ENCODE results near the gene DTD1. TPM values are rescaled to one million over a fixed set of nuclear protein-coding genes. Genes with fewer than 3 reads are reported as not detected.

The DTD1 gene
- total RNA-seq: 29.3 and 31.2 TPM in 2 replicates

GRCh38 chr20:18587665-18588573, at the start of gene DTD1:
TSS of gene DTD1 (plus strand) at chr20:18588054. CDS start at chr20:18588073, 19 bp downstream.

DNA sequence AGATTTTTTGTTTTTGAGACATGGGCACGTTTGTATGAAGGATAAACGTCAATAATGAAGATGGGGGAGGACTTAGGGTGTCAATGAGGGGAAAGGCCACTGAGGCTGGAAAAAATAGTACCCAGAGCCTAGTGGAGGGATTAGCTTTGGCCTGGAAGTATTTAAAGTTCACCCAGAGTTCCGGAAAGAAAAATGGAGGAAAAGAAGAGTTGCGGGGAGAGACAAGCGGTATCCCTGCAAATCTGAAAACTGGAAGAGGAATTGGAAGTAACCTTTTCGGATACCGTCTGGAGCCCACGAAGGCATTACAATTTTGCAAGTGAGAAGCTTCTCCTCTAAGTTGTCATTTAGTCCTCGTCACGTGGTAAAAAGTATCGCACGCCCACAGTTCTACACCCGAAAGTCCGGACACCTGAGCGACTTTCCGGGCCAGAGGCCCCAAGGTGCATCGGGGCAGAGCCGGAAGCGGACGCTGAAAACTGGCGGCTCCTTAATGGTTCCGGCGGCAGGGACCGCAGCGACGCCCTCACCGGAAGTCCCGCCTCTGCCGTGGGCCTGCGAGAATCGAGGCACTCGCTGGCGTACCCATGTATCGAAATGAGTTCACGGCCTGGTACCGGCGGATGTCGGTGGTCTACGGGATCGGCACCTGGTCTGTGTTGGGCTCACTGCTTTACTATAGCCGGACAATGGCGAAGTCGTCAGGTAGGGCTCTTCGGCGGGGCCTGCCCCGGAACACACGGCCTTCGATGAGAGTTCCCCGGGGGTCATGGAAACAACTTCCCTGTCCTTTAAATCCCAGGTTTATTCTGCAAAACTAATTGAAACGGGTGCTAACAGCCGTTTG, 20.7 kb upstream of the DTD1 start, which contains the start of gene SMIM26:
TSS of gene SMIM26 (plus strand) at position 541 of the 847 bp plus-strand sequence. CDS start at position 588, 47 bp downstream.

DNA sequence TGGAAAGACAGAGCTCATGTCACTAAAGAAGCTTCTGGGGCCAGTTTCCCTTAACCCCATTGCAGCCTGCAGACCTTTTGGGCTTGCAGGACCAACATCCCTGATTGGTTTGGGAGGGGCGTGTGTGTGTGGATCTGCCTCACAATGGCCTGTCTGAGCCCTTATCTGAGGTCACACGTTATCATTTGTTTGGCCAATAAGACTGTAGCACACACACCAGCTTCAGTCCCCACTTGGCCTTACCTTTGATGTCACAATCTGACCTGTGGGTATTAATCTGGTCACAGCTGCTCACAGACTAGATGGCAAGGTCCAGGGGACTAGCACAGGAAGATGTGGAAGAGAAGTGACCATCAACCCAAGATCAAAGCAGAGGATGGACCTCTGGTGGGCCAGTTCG, 225.6 kb downstream of the DTD1 start, which contains the start of gene SCP2D1:
TSS of gene SCP2D1 (plus strand) at position 301 of the 400 bp plus-strand sequence. CDS start at position 334, 33 bp downstream.

Other genes starting within 250 kb of the DTD1 start
- gene DZANK1, start 121.0 kb upstream of the DTD1 start, total RNA-seq: 0.19 and 1.8 TPM in 2 replicates
- gene POLR3F, start 120.7 kb upstream of the DTD1 start, total RNA-seq: 4.9 TPM in 2 replicates
- gene RBBP9, start 90.8 kb upstream of the DTD1 start, total RNA-seq: 11.1 and 15.2 TPM in 2 replicates
- 20.5 and 22.0 TPM in 2 replicates for gene SEC23B, start 80.1 kb upstream of the DTD1 start, total RNA-seq
- 102 and 116 TPM in 2 replicates for gene SMIM26, start 20.6 kb upstream of the DTD1 start, total RNA-seq
- not detected in 2 replicates for gene SCP2D1, start 225.7 kb downstream of the DTD1 start, total RNA-seq